ENCODE measurements around the gene PDCD2.
"Not testable (repeated sequence)": the region's sequence is repeated elsewhere in the genome, so short reads cannot be mapped to it uniquely, and the experiment has no call there.

Gene PDCD2, protein sequence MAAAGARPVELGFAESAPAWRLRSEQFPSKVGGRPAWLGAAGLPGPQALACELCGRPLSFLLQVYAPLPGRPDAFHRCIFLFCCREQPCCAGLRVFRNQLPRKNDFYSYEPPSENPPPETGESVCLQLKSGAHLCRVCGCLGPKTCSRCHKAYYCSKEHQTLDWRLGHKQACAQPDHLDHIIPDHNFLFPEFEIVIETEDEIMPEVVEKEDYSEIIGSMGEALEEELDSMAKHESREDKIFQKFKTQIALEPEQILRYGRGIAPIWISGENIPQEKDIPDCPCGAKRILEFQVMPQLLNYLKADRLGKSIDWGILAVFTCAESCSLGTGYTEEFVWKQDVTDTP

GRCh38 chr6:170584181-170584953 is at the start of gene PDCD2:
TSS of gene PDCD2 (minus strand) at chr6:170584637. CDS start at chr6:170584581, 56 bp downstream.
- DNase-seq = peak; percentile 87

- DNase-seq = not testable (repeated sequence)
Observed at GRCh38 chr6:170616020-170616554, 31.6 kb upstream of the PDCD2 start.

GRCh38 chr6:170612256-170612804 is 27.9 kb upstream of the PDCD2 start:
- not testable (repeated sequence) for DNase-seq

- not testable (repeated sequence) for DNase-seq
Observed at GRCh38 chr6:170609225-170609624, 24.8 kb upstream of the PDCD2 start.

- no peak for DNase-seq
Observed at GRCh38 chr6:170605574-170606259, 21.3 kb upstream of the PDCD2 start.

GRCh38 chr6:170597278-170597677 is 12.8 kb upstream of the PDCD2 start:
- DNase-seq = no peak

DNA sequence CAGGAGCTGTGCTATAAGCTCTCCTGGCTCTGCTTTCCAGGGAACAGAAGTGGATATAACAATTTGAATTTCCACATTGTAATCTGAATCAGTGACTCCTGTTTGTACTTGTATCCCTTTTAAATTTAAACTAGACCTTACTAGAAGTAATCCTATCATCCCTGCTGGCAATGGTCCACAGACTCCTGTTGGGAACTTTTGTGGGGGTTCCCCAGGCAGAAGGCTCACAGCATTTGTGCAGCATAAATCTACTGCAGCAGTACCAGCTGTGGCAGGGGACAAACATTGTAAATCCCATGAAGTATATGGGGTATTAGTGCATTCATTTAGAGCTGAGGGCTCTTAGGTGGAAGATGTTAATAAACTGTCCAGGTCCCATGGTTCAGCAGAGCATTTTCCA is 12.0 kb upstream of the PDCD2 start:
- no peak for DNase-seq

- DNase-seq = no peak
Observed at GRCh38 chr6:170590725-170591124, 6.3 kb upstream of the PDCD2 start.

- DNase-seq = no peak
Observed at GRCh38 chr6:170584954-170585498, 589 bp upstream of the PDCD2 start.

- DNase-seq = no peak
Observed at GRCh38 chr6:170583756-170584180, 669 bp downstream of the PDCD2 start.

DNA sequence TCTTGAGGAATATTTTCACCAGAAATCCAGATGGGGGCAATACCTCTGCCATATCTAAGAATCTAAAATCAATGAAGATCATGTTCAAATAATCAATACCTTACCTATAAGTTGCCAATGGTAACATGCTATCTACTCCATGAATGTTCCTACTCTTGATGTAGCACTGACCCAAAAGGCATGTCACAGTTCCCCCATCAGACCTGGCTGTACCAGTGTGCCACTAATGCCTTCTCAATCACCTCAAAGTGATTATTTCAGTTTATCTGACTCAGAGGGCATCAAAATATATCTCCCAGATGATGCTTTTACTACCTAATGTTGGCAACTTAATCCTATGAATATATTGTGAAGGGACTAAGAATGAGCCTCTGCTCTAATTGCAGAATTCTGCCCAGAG is 5.5 kb downstream of the PDCD2 start:
- no peak for DNase-seq

DNA sequence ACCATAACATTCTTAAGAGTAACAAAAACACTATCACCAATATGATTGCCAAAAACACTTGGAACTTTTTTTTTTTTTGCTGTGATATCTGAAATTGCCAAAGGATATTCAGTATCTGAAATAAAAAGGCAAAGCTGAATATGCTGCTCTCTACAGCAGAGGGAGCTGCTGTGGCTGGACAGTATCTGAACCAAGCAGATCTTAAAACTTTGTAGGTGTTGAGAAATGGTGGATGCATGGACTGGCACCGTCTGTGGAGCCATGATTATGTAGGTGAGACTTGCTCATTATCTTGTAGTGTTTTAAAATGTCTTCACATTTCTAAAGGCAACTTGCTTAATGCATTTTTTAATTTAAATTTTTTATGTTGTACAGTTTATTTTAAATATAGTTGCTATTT is 9.2 kb downstream of the PDCD2 start:
- no peak for DNase-seq

DNA sequence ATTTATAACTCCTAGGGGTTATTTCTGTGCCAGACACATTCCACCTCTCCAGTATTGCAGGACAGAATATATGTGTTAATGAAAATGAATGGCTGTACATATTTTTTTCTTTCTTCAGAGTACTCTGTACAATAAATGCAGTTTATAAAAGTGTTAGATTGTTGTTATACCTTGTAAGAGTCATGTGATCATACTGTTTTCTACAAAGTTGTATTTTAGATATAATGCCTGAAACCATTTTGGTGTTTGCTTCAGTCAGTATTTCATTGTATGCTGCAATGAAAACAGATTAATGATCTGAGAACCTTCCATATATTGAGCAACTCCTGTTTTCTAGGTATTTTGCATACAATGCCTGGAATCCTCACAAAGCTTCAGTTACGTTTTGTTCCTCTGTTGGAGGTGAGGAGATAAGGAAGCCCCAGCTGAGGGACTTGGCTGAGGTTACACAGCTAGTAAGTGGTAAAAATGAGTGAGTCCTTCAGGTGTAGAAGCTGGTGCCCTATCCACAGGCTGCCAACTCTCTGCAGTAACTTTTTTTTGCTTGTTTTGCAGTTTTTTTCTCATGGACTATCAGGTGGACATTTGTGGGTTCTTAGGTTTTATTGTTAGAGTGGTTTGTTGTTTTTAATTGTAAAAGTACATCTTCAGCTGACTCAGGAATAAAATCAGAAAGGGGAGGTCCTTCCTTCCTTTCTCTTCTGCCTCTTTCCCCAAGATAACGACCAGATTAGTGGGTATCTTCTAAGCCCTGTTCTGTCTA is 11.6 kb downstream of the PDCD2 start:
- no peak for DNase-seq

DNA sequence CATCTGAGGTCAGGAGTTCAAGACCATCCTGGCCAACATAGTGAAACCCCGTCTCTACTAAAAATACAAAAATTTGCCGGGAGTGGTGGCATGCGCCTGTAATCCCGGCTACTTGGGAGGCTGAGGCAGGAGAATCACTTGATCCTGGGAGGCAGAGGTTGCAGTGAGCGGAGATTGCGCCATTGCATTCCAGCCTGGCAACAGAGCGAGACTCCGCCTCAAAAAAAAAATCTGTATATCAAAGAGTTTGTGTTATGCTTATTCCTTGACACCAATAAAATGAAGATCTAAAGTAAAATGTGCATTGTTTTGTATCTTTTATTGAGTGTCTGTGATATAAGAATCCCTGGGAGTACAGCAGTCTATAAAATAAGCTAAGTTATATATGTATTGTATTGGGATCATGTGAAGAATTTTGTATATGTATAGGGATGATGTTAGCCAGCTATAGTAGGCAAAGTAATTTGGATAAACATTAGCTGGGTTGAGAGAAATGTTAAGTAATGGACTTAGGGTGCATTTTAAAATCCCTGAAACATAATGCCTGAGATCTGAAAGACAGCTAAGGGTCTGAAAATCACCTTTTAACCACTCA is 19.4 kb downstream of the PDCD2 start:
- DNase-seq = no peak

DNA sequence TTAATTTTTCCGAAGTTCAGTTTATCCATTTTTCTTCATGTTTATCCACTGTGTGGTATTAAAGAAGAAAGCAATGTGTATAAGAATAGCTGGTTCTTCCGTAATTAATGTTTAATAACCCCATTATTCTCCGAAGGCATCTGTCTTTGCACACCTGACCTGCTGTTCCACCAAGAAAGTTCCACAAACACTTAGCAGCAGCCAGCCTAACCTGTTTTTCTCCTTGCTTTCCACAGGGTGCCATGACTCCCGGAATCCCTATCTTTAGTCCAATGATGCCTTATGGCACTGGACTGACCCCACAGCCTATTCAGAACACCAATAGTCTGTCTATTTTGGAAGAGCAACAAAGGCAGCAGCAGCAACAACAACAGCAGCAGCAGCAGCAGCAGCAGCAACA is 22.9 kb downstream of the PDCD2 start:
- DNase-seq = no peak

DNA sequence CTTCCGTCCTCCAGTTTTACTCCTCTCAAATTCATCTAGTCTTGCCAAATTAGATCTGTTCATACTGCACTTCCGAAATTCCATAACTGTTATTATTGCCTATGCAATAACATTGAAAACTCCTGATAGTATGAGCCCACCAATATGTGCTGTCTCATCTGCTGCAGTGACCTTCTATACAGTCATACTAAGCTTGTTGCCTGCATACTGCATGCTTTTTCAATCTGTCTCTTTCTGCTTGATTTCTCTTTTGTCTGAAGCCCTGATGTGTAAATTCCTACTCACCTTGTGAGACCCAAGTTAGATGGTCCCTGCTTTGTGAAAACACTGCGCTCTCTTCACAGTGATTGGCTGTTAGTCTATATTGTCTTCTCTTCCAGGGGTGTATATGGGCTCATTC is 29.1 kb downstream of the PDCD2 start:
- no peak for DNase-seq

GRCh38 chr6:170554796-170555137 is 29.7 kb downstream of the PDCD2 start:
- no peak for DNase-seq

DNA sequence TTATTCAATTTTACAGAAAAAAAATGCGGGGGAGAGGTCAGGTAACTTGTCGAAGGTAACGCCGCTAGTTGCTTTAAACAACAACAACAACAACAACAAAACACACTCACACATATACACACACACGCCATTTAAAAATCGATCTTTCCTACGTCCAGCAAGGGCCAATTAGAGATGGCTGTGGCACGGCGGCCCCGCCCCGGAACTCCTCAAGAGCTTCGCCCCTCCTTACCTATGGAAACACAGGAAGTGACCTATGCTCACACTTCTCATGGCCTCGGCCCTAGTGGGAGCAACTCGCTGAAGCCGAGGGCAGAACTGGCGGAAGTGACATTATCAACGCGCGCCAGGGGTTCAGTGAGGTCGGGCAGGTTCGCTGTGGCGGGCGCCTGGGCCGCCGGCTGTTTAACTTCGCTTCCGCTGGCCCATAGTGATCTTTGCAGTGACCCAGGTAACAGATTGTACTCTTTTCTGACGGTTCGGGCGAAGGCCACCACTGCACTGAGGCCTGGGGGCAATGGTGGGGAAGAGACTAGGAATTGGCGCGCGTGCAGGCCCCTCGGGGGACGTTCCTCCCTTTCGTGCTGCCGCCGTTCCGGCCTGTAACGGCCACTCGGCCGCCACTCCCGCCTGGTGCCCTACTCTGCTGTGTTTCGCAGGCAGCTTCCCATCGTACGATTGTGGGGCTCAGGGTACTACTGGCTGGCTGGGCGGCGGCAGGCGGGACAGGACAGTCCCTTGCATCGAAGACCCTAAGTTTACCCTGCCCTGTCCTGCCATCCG is 30.2 kb downstream of the PDCD2 start, which contains the start of gene TBP:
TSS of gene TBP (plus strand) at position 357 of the 783 bp plus-strand sequence. CDS start 2,661 bp downstream, outside the sequence.
- DNase-seq = peak; percentile 98

DNA sequence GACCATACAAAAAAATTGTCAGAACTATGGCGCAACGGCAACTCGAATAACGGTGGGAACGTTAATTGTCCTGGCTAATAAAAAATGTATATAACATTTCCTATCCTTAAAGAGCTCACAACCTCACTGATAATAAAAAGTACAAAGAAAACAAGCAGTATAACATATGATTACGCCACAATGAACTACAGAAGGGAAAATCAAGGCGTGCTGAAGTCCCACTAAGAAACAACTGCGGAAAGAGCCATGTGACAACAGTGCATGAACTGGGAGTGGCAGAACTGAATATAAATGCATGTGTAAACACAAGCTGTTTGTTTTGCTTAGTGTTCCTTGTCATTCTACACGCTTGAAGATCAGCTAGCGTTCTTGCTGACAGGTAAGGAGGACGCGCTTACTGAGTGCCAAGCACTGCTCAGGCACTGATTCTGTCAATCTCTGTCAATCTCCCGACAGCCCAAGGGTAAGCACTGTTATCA is 30.9 kb downstream of the PDCD2 start:
- no peak for DNase-seq

DNA sequence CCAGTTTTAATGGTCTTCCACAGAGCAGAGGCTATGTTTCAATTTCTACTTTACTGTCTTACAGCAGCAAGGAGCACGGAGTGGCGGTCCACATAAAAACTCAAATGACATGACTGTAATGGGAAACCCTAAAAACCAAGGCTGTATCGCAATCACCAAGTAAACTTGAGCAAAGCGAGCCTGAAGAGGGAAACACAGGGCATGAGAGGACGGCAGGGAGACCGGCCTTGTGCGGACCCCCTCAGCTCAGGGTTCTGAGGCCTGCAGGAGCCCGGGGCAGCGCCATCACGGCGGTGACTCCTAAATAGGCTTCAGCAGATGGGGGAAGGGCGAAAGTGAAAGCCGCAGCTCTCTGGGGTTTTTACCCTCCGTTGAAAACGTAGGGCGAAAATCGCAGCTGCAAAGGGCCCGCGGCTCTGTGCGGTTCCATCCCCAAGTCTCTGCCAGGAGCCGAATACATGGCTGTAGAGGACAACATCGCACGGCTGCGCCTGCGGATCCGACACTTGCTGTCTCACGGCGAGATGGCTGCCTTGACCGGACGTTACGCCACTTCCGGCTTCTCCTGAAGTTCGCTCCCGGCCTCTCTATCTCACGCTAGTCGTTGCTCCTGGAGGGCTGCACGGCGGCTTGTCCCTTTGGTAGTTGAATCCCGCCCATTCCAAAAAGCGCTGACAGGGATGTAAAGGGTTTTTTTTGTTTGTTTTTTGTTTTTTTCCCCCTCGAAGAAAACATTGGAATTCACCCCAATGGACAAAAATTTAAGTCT is 31.5 kb downstream of the PDCD2 start, which contains the start of gene PSMB1:
TSS of gene PSMB1 (minus strand) at position 543 of the 769 bp plus-strand sequence. CDS start at position 478, 65 bp downstream.
- peak; percentile 84 for DNase-seq

All from DMS153 (cell line).